Stimulated activated CD4-positive, alpha-beta T cell treated with anti-CD3 and anti-CD28 coated beads, Interleukin-1b, Interleukin-23, amount 100 ng/mL, for 4 hours (primary cell): ENCODE results near the gene ZNF738.
"Not testable (repeated sequence)": the region's sequence is repeated elsewhere in the genome, so short reads cannot be mapped to it uniquely, and the experiment has no call there.

Experiments used
- DNase-seq, 2 donors: peaks; one replicate each; pipeline ENCODE4 v3.0.0-alpha.2; 2020; ENCODE audit warnings: low read depth in 2 of 2

Gene ZNF738

DNA sequence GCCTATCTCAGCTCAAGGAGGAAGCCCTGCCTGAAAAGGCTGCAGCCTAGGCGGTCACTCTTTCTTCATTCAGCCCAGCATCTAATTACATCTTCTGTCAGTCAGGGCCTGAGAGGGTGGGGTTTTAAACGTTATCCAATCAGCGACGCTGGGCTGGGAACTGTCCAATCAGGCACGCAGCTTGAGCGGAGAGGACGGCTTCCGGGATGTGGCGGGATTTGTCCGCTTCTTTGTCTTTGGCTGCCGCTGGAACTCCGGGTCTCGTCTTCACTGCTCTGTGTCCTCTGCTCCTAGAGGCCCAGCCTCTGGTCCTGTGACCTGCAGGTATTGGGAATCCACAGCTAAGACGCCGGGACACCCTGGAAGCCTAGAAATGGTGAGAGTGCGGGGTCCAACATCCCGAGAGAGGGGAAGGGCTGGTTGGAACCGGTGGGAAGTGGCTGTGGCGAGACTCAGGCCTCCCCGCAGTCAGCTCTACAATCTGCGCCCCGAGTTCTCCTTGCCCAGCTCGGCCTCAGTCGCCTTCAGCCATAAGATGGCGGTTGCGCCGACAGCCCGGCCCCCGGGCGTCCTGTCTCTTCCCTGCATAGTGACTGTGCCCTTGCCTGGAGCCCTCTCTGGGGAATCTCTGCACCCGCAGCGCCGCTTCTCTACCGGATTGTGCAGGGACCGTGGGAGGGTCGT, at the start of gene ZNF738:
ZNF738 (plus strand) TSS at position 233 of the 684 bp plus-strand sequence; CDS start at position 374, 141 bp downstream.
- DNase-seq = peak; percentile 62 to 71

DNA sequence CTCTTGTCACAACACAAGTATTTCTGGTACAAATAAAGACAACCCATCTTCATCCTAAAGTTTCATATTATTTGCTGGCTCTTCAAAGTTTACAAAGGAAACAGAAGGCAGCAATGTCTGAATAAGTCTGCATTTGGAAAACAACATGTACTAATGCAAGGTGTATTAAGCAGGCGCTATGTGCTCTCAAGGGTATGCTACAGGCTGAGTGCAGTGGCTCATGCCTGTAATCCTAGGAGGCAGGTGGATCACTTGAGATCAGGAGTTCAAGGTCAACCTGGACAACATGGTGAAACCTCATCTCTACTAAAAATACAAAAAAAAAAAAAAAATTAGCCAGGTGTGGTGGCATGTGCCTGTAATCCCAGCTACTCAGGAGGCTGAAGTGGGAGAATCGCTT, 46.0 kb upstream of the ZNF738 start:
- DNase-seq = not testable (repeated sequence)

DNA sequence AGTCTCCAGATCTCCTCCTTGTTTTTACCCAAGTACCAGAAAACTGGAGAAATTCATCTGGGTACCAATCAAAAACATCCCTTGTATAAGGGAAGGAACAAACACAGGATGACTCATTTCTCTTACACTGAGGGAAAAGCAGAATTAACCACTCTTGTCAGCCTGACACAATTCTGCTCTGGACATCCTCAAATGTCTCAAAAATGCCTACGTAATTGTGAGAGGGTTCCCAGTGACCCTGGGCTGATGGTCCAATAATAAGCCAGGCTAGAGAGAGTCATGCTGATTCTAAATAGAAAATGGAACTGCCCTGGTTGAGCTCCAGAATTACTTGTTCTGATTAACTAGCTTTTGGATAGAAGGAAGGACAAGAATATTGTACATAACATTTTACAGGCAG, 44.1 kb upstream of the ZNF738 start:
- no peak for DNase-seq

DNA sequence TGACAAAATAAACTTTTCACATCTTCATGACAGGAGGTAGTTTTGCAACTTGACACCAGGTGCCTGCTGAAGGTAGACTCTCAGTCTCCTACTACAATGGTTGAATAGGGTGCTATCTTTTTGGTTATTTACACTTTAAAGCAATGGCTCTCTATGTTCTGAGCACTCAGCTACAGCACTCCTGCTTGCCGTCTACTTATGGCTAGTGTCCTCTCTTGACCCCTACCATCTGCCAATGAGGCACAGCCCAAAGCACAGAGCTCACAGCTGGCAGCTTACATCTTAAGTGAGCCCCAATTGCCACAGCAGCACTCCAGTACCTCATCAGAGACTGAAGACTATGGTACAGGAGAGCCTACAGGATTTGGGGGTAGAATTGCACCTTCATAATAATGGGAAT, 41.0 kb upstream of the ZNF738 start:
- no peak for DNase-seq

DNA sequence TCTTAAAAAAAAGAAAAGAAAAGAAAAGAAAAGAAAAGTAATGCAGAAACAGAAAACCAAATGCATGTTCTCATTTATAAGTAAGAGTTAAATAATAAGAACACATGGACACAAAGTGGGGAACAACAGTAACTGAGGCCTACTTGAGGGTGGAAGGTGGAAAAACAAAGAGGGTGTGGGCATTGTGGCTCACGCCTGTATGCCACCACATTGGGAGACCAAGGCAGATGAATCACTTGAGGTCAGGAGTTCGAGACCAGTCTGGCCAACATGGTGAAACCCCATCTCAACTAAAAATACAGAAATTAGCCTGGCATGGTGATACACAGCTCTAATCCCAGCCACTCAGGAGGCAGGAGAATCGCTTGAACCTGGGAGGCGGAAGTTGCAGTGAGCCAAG, 37.7 kb upstream of the ZNF738 start:
- DNase-seq = no peak

DNA sequence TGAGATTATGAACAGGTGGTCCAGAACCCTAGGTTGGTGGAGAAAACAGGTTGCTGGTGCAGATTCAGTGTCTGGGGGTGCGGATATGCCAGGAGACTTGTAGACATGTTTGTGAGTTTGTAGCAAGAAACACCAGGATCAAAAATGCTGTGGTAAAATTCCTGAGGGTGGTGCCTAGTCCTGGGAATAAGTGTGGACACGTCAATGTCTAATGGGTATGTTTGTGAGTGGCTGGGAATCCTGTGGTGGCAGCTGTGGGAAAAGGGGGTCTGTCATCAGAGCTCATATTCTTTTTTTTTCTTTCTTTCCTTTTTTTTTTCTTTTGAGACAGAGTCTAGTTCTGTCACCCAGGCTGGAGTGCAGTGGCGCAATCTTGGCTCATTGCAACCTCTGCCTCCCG, 36.8 kb upstream of the ZNF738 start:
- no peak for DNase-seq

DNA sequence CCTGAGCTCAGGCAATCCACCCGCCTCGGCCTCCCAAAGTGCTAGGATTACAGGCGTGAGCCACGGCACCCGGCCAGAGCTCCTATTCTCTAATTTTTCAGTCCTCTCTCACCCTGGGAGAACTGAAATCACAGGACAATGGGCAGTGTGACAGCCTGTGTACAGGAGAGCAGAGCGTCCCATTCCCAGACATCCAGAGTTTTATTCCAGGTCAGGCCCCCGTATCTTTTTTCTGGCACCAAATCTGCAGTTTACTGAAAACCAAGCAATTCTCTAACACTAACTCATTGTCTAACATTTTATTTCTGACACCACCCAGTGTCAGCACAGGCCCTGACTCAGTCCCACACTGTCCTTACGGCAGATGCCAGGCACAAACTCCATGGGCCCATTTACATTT, 36.3 kb upstream of the ZNF738 start:
- no peak for DNase-seq

DNA sequence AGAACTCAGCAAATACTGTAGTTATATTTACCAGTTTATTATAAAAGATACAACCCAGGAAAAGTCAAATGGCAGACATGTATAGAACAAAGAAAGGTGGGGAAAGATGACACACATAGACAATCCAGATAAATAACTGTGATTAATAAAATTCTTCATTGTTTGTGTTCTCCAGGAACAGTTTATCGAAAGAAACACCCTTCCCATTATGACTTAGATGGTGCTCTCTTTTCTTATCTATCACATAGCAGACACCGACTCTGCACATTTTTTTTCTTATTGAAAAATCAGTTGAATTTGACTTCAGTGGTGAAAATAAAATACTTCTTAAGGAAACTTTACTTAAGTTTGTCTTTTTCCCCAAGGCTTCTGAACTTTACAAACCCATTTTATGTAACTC, 35.8 kb upstream of the ZNF738 start:
- DNase-seq = no peak

DNA sequence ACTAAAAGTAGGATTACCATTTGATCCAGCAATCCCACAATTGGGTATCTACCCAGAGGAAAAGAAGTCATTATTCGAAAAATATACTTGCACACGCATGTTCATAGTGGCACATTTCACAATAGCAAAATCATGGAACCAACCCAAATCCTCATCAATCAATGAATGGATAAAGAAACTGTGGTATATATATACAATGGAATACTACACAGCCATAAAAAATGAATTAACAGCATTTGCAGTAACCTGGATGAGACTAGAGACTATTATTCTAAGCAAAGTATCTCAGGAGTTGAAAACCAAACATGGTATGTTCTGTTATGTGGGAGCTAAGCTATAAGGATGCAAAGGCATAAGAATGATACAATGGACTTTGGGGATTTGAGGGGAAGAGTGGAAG, 32.6 kb upstream of the ZNF738 start:
- no peak for DNase-seq

DNA sequence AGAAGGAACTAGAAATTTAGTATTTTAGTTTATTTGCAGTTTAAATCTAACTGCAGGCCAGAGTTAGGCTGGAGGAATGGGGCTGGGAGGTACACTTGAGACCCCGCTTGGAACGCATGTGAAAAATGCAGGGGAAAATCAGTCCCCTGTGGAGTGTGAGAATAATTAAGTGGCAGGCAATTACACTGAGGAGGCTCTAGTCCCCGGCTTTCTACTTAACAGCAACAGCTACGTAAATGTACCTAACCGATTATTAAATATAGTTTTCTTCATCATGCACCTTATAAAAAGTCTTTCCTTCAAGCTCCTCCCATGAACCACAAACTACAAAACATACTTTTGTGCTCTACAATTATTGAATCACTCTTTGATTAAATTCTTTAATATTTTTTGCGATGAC, 30.4 kb upstream of the ZNF738 start:
- DNase-seq = no peak

DNA sequence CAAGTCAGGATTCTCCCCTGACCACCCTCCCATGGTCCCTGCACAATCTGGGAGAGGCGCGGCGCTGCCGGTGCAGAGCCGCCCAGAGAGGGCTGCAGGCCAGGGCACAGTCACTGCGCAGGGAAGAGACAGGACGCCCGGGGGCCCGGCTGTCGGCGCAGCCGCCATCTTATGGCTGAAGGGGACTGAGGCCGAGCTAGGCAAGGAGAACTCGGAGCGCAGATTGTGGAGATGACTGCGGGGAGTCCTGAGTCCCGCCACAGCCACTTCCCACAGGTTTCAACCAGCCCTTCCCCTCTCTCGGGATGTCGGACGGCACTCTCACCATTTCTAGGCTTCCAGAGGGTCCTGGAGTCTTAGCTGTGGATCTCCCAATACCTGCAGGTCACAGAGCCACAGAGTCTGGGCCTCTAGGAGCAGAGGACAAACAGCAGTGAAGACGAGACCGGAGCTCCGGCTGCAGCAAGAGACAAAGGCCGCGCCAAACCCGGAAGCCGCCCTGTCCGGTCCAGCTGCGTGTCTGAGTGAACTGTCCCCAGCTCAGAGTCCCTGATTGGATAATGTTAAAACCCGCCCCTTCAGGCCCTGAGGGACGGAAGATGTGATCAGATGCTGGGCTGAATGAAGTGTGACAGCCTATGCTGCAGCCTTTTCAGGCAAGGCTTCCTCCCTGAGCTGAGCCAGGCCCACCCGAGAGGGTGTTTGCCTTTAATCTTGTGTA, 29.8 kb upstream of the ZNF738 start, which contains the start of gene ZNF708:
ZNF708 (minus strand) TSS at position 526 of the 721 bp plus-strand sequence; CDS start at position 328, 198 bp downstream.
- peak; percentile 52 to 58 for DNase-seq

DNA sequence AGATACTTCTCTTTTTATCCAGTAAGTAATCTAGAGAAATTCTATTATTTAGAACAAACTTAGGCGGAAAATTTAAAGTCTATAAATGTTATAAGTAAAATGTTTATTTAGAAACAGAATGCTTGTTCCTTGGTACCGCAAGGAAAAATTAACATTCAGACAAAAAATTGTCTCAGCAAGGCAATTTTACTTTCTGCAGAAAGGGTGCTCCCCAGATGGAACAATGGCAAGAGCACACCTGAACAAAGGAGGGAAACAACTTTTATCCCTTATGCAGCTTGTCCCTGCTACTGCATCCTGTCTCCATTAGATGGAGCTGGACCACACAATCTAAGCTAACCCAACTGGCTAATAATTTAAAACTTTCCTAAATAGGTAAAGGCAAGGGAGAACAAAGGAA, 23.1 kb upstream of the ZNF738 start:
- no peak for DNase-seq

DNA sequence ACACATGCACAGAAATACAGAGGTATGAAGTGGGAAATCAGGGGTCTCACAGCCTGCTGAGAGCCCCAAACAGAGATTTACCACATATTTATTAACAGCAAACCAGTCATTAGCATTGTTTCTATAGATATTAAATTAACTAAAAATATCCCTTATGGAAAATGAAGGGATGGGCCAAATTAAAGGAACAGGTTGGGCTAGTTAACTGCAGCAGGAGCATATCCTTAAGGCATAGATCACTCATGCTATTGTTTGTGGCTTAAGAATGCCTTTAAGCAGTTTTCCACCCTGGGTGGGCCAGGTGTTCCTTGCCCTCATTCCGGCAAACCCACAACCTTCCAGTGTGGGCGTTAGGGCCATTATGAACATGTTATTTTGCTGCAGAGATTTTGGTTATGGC, 14.0 kb upstream of the ZNF738 start:
- not testable (repeated sequence) for DNase-seq

DNA sequence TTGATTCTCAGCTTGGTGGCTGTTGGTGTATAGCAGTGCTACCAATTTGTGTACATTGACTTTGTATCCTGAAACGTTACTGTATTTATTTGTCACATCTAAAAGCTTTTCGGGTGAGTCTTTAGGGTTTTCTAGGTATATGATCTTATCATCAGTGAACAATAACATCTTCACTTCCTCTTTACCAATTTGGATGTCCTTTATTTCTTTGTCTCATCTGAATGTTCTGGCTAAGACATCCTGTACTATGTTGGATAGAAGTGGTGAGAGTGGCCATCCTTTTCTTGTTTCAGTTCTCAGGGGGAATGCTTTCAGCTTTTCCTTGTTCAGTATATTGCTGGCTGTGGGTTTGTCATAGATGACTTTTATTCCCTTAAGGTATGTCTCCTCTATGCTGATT, 6.0 kb upstream of the ZNF738 start:
- no peak for DNase-seq

DNA sequence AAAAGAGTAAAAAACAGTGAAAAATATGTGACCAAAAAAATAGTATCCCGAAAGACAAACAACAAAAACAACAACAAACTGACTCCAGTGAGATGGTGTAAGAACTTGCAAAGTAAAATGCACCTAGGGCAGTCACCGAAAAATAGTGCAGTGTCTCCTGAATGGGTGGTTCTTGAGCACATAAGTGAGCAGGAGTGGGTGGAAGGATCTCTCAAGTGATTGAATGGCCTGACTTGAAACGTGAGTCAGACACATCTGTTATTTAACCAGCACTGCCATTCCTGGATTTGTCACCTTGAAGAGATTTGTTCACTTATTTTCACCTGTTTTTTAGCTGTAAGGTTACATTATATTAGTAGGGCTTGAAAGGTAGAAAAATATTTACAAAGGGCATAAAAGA, 3.5 kb downstream of the ZNF738 start:
- DNase-seq = no peak

DNA sequence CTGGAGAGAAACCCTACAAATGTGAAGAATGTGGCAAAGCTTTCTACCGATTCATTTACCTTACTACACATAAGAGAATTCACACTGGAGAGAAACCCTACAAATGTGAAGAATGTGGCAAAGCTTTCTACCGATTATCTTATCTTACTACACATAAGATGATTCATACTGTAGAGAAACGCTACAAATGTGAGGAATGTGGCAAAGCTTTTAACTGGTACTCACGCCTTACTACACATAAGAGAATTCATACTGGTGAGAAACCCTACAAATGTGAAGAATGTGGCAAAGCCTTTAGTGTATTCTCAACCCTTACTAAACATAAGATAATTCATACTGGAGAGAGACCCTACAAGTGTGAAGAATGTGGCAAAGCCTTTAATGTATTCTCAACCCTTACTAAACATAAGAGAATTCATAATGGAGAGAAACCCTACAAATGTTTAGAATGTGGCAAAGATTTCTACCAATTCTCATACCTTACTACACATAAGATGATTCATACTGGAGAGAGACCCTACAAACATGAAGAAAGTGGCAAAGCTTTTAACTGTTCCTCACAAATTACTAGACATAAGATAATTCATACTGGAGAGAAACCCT, 25.3 kb downstream of the ZNF738 start:
- DNase-seq = no peak

DNA sequence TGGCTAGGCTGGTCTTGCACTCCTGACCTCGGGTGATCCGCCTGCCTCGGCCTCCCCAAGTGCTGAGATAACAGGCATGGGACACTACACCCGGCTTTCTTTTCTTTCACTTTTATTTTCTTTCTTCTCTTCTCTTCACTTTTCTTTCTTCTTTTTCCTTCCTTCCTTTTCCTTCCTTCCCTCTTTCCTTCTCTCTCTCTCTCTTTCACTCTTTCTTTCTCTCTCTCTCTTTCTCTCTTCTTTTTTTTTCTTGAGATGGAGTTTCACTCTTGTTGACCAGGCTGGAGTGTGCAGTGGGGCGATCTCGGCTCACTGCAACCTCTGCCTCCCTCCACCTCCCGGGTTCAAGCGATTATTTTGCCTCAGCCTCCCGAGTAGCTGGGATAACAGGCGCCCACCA, 37.3 kb downstream of the ZNF738 start:
- DNase-seq = no peak

DNA sequence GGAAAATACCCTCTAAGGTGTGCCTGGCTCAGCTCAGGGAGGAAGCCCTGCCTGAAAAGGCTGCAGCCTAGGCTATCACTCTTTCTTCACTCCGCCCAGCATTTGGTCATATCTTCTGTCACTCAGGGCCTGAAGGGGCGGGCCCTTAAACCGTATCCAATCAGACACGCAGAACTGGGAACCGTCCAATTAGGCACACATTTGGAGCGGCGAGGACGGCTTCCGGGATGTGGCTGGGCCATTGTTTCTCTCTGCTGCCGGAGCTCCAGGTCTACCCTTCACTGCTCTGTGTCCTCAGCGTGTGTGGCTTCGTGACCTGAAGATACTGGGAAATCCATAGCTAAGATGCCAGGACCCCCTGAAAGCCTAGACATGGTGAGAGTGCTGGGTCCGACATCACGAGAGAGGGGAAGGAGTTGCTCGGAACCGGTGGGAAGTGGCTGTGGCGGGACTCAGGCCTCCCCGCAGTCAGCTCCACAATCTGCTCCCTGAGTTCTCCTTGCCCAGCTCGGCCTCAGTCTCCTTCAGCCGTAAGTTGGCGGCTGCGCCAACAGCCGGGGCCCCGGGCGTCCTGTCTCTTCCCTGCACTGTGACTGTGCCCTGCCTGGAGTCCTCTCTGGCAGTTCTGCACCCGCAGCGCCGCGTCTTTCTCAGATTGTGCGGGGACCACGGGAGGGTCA, 38.2 kb downstream of the ZNF738 start, which contains the start of gene ZNF493:
ZNF493 (plus strand) TSS at position 241 of the 680 bp plus-strand sequence; CDS start at position 346, 105 bp downstream.
- peak; percentile 78 to 82 for DNase-seq

DNA sequence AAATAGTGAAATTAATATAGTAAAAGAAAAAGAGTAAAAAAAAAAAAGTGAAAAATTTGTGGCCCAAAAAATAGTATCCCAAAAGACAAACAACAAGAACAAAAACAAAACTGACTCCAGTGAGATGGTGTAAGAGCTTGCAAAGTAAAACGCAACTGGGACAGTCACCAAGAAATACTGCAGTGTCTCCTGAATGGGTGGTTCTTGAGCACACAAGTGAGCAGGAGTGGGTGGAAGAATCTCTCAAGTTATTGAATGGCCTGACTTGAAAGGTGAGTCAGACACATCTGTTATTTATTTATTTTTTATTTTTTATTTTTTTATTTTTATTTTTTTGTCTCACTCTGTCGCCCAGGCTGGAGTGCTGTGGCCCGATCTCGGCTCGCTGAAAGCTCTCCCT, 40.1 kb downstream of the ZNF738 start:
- no peak for DNase-seq

DNA sequence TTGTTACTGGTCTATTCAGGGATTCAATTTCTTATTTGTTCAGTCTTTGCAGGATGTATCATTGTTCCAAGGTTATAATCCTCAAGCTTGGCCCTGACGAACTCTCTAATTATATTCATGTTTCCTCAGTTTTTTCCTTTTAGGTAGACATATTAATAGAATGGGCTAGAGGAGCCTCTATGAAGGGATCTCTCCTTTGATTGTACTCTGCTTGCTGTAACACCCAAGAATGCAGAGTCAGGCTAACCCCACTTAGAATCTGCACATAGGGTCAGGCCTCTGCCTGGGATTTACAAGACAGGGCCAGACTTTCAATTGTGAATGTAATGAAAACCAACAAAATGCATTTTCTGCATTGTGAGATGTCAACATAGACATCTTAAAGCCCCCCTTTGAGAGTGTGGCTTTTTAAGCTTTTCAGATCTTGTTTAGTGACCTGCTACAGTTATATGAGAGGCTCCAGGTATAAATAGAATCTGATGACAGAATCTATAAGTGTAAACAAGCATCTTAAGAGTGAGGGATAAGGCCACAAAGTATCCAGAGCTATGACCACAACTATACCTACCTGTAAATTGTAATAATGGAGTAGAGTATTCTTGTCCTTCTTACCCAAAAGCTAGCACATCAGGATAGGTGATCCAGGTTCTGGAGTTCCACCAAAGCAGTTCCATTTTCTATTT, 43.6 kb downstream of the ZNF738 start:
- DNase-seq = no peak

DNA sequence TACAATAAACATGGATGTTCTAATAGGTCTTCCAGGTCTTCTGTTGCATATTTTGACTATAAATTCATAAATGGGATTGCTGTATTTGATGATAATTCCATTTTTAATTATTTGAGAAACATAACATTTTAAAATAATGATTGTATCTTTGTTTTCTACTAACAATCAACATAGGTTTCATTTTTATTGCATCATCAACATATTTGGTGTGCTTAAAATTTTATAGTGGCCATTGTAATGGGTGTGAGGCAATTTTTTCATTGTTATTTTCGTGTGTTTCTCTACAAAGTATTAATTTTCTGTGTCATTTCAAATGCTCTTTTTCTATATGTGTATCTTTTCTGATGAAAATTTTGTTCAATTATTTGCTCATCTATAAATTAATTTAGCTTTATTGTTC, 51.4 kb downstream of the ZNF738 start:
- DNase-seq = no peak

DNA sequence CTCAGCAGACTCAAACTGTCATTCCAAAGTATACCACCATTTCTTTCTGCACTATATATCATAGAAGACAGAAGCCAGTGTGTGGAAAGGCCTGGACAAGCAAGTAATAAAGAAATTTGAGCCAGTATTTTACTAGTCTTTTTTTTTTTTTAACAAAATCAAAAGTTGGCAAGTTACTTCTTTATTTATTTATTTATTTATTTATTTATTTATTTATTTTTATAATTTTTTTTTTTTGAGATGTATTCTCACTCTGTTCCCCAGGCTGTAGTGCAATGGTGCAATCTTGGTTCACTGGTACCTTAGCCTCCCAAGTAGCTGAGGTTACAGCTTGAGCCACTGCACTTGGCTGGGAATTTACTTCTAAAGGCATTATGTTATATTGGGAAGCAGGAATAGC, 63.4 kb downstream of the ZNF738 start:
- DNase-seq = no peak
